HepG2 (cell line): Measurements from ENCODE around the gene TEKT5. TPM values are rescaled to one million over a fixed set of nuclear protein-coding genes. Genes with fewer than 3 reads are reported as not detected.

ENCODE experiments used
- CREB1 ChIP-seq, 2 experiments: fragments of 450-650 bp in 1 of 2; IDR thresholded peaks; 2 replicates each; pipeline ENCODE4 v1.6.1; 2016 to 2017; ENCODE audit warnings: control low read depth in 1 of 2, mild to moderate bottlenecking in 1 of 2, missing compliant biosample characterization in 1 of 2, missing genetic modification characterization in 1 of 2
- HDAC1 ChIP-seq: sonication (generic); formaldehyde crosslinking; IDR thresholded peaks from 2 replicates; pipeline ENCODE4 v1.5.1; 2020; ENCODE audit warnings: mild to moderate bottlenecking, missing genetic modification reagents
- HNRNPH1 ChIP-seq: fragments of 200-400 bp; formaldehyde crosslinking; optimal IDR thresholded peaks from 2 replicates; pipeline ENCODE3; 2017; ENCODE audit warnings: mild to moderate bottlenecking, low read depth, low read length
- HNRNPL ChIP-seq: fragments of 200-400 bp; formaldehyde crosslinking; IDR thresholded peaks from 2 replicates; pipeline ENCODE4 v1.6.1; 2017; ENCODE audit warnings: mild to moderate bottlenecking, low read depth, low read length
- JUND ChIP-seq: sonication (generic); formaldehyde crosslinking; IDR thresholded peaks from 2 replicates; pipeline ENCODE4 v1.8.0; 2022; ENCODE audit warnings: mild to moderate bottlenecking, missing genetic modification reagents
- MED1 ChIP-seq: sonication (generic); formaldehyde crosslinking; IDR thresholded peaks from 2 replicates; pipeline ENCODE4 v1.4.0; 2020; ENCODE audit warnings: missing genetic modification reagents
- MYC ChIP-seq: sonication (generic); formaldehyde crosslinking; IDR thresholded peaks from 2 replicates; pipeline ENCODE4 v1.9.0; 2021; ENCODE audit warnings: missing genetic modification reagents, borderline replicate concordance
- POLR2A ChIP-seq, 2 experiments: IDR thresholded peaks; 2 replicates each; pipeline ENCODE4 v1.6.1; 2011; ENCODE audit warnings: low read depth in 2 of 2, low read length in 2 of 2, mild to moderate bottlenecking in 1 of 2, moderate library complexity in 1 of 2; ENCODE audit not compliant: insufficient read depth in 1 of 2
- RAD21 ChIP-seq: fragments of 450-650 bp; formaldehyde crosslinking; IDR thresholded peaks from 2 replicates; pipeline ENCODE4 v1.5.0; 2020; ENCODE audit warnings: mild to moderate bottlenecking
- SMARCC2 ChIP-seq: fragments of 450-650 bp; IDR thresholded peaks from 2 replicates; pipeline ENCODE4 v1.6.1; 2017; ENCODE audit warnings: antibody characterized with exemption, mild to moderate bottlenecking
- ZBTB38 ChIP-seq: sonication (generic); formaldehyde crosslinking; IDR thresholded peaks from 2 replicates; pipeline ENCODE4 v1.5.1; 2020; ENCODE audit warnings: mild to moderate bottlenecking, missing genetic modification reagents
- ZMYM4 ChIP-seq: sonication (generic); formaldehyde crosslinking; IDR thresholded peaks from 2 replicates; pipeline ENCODE4 v1.8.1; 2023; ENCODE audit warnings: mild to moderate bottlenecking, missing genetic modification reagents
- ZNF256 ChIP-seq: sonication (generic); formaldehyde crosslinking; conservative IDR thresholded peaks from 2 replicates; pipeline ENCODE4 v1.4.0; 2020; ENCODE audit warnings: missing genetic modification reagents
- ZNF264 ChIP-seq: sonication (generic); formaldehyde crosslinking; IDR thresholded peaks from 2 replicates; pipeline ENCODE4 v1.4.0; 2020; ENCODE audit warnings: missing genetic modification reagents
- ZNF318 ChIP-seq: sonication (generic); formaldehyde crosslinking; IDR thresholded peaks from 2 replicates; pipeline ENCODE4 v1.4.0; 2020; ENCODE audit warnings: mild to moderate bottlenecking, missing genetic modification reagents
- ZNF503 ChIP-seq: sonication (generic); formaldehyde crosslinking; IDR thresholded peaks from 2 replicates; pipeline ENCODE4 v1.4.0; 2020; ENCODE audit warnings: missing genetic modification reagents
- ZNF556 ChIP-seq: sonication (generic); formaldehyde crosslinking; IDR thresholded peaks from 2 replicates; pipeline ENCODE4 v1.4.0; 2020; ENCODE audit warnings: mild to moderate bottlenecking, missing genetic modification reagents, borderline replicate concordance
- ZNF691 ChIP-seq: sonication (generic); formaldehyde crosslinking; IDR thresholded peaks from 2 replicates; pipeline ENCODE4 v1.4.0; 2020; ENCODE audit warnings: missing genetic modification reagents, low read depth, mild to moderate bottlenecking, borderline replicate concordance
- ZNF720 ChIP-seq: sonication (generic); formaldehyde crosslinking; IDR thresholded peaks from 2 replicates; pipeline ENCODE4 v1.4.0; 2020; ENCODE audit warnings: missing genetic modification reagents
- ZNF792 ChIP-seq: IDR thresholded peaks from 2 replicates; pipeline ENCODE4 v1.6.1; 2016
- ZSCAN9 ChIP-seq: IDR thresholded peaks from 2 replicates; pipeline ENCODE4 v1.6.1; 2016; ENCODE audit warnings: borderline replicate concordance
- polyA plus RNA-seq, 8 experiments: library from polyadenylated mRNA; depleted of rRNA in 3 of 8; stranded (reverse) in 7 of 8; unstranded in 1 of 8; fragments of >200 nt; fragmentation: Illumina TruSeq in 4 of 8; extraction: Trizol in 4 of 8; gene quantifications; 2 replicates each; pipeline versions ENCODE4 v1.2.1 to v1.2.3, GENCODE V29; 2011 to 2016; ENCODE audit warnings: low read depth in 4 of 8, missing spikeins in 1 of 8, mixed read lengths in 1 of 8; ENCODE audit not compliant: insufficient read depth in 1 of 8
- total RNA-seq, 5 experiments: library from RNA; depleted of rRNA; stranded (reverse); fragments of >200 nt; fragmentation: Illumina TruSeq; extraction: Trizol; gene quantifications; 2 replicates each; pipeline ENCODE4 v1.2.3, GENCODE V29; 2016; ENCODE audit warnings: low read depth in 1 of 5

The TEKT5 gene
- total and polyA plus RNA-seq, 2 of the 13 experiments (the other 11 are each of a cell fraction or from before 2014, with no cell fraction given), result 0.16 TPM; not detected in 1

GRCh38 chr16:10594312-10594950 lies 100.3 kb downstream of the TEKT5 start (continued):
- TF ChIP-seq CREB1 (IDR thresholded peaks at IDR 0.05) (no peak), CREB1 (CRISPR knock-in tag; IDR thresholded peaks at IDR 0.05) (no peak), ZSCAN9 (CRISPR knock-in tag) (no peak), ZBTB38 (CRISPR knock-in tag) (0 out of 2 replicates have a peak, but pooled peaks have one; percentile 25), ZNF503 (CRISPR knock-in tag) (no peak), HNRNPH1 (no peak), ZNF556 (CRISPR knock-in tag) (no peak), ZNF720 (CRISPR knock-in tag) (no peak), ZNF318 (CRISPR knock-in tag) (no peak), JUND (CRISPR knock-in tag) (peak; percentile 31; the same call in 1 of the 2 replicates), ZMYM4 (CRISPR knock-in tag) (no peak), SMARCC2 (no peak), ZNF691 (CRISPR knock-in tag) (no peak), HDAC1 (CRISPR knock-in tag) (no peak), RAD21 (0 out of 2 replicates have a peak, but pooled peaks have one; percentile 23), MYC (0 out of 2 replicates have a peak, but pooled peaks have one; percentile 19), ZNF264 (no peak), ZNF792 (no peak), POLR2A (IDR thresholded peaks at IDR 0.05; ENCODE audit: insufficient read depth in 1 of 2, low read depth in 2 of 2, low read length in 2 of 2) (no peak), HNRNPL (0 out of 2 replicates have a peak, but pooled peaks have one; percentile 19), ZNF256 (CRISPR knock-in tag) (no peak), MED1 (peak; percentile 19; the same call in 1 of the 2 replicates)
